SK-N-SH treated with all-trans-retinoic acid at 6 μM for 48 hours (cell line): ENCODE measurements around the gene LRCH3.

Source experiments
- ARNTL ChIP-seq: fragments of 450-650 bp; formaldehyde crosslinking; IDR thresholded peaks from 2 replicates; pipeline ENCODE4 v1.5.0; 2020; ENCODE audit warnings: low read depth, mild to moderate bottlenecking, moderate library complexity, borderline replicate concordance
- ESRRG ChIP-seq: fragments of 250-450 bp; sonication (Bioruptor Pico); IDR thresholded peaks from 2 replicates; pipeline ENCODE4 v1.6.1; 2021; ENCODE audit warnings: mild to moderate bottlenecking
- GLIS3 ChIP-seq: fragments of 250-450 bp; sonication (Bioruptor Pico); IDR thresholded peaks from 2 replicates; pipeline ENCODE4 v1.5.0; 2020; ENCODE audit warnings: mild to moderate bottlenecking, moderate library complexity
- ISL1 ChIP-seq: fragments of 250-450 bp; sonication (Bioruptor Pico); IDR thresholded peaks from 2 replicates; pipeline ENCODE4 v2.1.2; 2022; ENCODE audit warnings: mild to moderate bottlenecking, moderate library complexity
- OSR1 ChIP-seq: fragments of 250-450 bp; sonication (Bioruptor Pico); IDR thresholded peaks from 2 replicates; pipeline ENCODE4 v1.8.0; 2022; ENCODE audit warnings: moderate library complexity, mild to moderate bottlenecking, inconsistent platforms
- PPARA ChIP-seq: fragments of 250-450 bp; sonication (Bioruptor Pico); IDR thresholded peaks from 2 replicates; pipeline ENCODE4 v1.5.0; 2020; ENCODE audit warnings: mild to moderate bottlenecking, borderline replicate concordance
- RARB ChIP-seq: fragments of 250-450 bp; sonication (Bioruptor Pico); IDR thresholded peaks from 2 replicates; pipeline ENCODE4 v1.8.0; 2021; ENCODE audit warnings: mild to moderate bottlenecking, moderate library complexity
- TOX ChIP-seq: fragments of 250-450 bp; sonication (Bioruptor Pico); IDR thresholded peaks from 2 replicates; pipeline ENCODE4 v1.8.0; 2021; ENCODE audit warnings: mild to moderate bottlenecking, moderate library complexity, borderline replicate concordance
- ZFP3 ChIP-seq: fragments of 250-450 bp; sonication (Bioruptor Pico); IDR thresholded peaks from 2 replicates; pipeline ENCODE4 v1.5.0; 2020; ENCODE audit warnings: mild to moderate bottlenecking, moderate library complexity
- ZFP30 ChIP-seq: fragments of 450-650 bp; formaldehyde crosslinking; IDR thresholded peaks from 2 replicates; pipeline ENCODE4 v1.5.0; 2022; ENCODE audit warnings: mild to moderate bottlenecking, moderate library complexity
- TF ChIP-seq, protein P1 (sequence below): fragments of 250-450 bp; sonication (Bioruptor Pico); IDR thresholded peaks from 2 replicates; pipeline ENCODE4 v1.5.1; 2021; ENCODE audit warnings: mild to moderate bottlenecking, moderate library complexity
- TF ChIP-seq, protein P2 (sequence below): fragments of 250-450 bp; sonication (Bioruptor Pico); IDR thresholded peaks from 2 replicates; pipeline ENCODE4 v1.8.0; 2020; ENCODE audit warnings: mild to moderate bottlenecking, moderate library complexity, borderline replicate concordance
- TF ChIP-seq, protein P3 (sequence below): fragments of 250-450 bp; sonication (Bioruptor Pico); IDR thresholded peaks from 2 replicates; pipeline ENCODE4 v1.5.1; 2020; ENCODE audit warnings: low read depth, mild to moderate bottlenecking, moderate library complexity

DNA sequence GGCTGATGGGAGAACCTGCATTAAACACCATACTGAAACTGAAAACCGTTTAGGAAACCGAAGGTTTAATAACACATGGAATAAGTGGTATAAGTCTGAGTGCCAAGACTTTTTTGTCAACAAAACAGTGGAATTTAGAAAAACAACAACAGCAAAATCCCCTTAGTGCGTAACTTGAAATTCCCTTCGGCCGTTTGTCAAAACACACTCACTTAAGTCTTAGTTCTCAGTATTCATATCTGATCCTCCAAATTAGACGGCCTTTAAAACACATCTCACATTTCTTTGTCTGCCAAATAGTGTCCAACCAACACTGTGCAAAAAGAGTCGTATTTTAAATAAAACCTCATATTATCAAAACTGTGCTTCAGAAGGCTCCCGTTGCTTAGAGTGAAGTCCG, 64.5 kb downstream of the LRCH3 start:
- TF ChIP-seq RARB (CRISPR knock-in tag) (no peak), ISL1 (CRISPR knock-in tag) (no peak), ZFP30 (CRISPR knock-in tag) (no peak), ZFP3 (CRISPR knock-in tag) (no peak), PPARA (no peak), ARNTL (CRISPR knock-in tag) (no peak), TOX (CRISPR knock-in tag) (no peak), GLIS3 (CRISPR knock-in tag) (no peak), OSR1 (CRISPR knock-in tag) (no peak), ESRRG (CRISPR knock-in tag) (no peak)
- TF ChIP-seq, protein P1, sequence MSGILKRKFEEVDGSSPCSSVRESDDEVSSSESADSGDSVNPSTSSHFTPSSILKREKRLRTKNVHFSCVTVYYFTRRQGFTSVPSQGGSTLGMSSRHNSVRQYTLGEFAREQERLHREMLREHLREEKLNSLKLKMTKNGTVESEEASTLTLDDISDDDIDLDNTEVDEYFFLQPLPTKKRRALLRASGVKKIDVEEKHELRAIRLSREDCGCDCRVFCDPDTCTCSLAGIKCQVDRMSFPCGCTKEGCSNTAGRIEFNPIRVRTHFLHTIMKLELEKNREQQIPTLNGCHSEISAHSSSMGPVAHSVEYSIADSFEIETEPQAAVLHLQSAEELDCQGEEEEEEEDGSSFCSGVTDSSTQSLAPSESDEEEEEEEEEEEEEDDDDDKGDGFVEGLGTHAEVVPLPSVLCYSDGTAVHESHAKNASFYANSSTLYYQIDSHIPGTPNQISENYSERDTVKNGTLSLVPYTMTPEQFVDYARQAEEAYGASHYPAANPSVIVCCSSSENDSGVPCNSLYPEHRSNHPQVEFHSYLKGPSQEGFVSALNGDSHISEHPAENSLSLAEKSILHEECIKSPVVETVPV (CRISPR knock-in tag) = no peak
- TF ChIP-seq, protein P2, sequence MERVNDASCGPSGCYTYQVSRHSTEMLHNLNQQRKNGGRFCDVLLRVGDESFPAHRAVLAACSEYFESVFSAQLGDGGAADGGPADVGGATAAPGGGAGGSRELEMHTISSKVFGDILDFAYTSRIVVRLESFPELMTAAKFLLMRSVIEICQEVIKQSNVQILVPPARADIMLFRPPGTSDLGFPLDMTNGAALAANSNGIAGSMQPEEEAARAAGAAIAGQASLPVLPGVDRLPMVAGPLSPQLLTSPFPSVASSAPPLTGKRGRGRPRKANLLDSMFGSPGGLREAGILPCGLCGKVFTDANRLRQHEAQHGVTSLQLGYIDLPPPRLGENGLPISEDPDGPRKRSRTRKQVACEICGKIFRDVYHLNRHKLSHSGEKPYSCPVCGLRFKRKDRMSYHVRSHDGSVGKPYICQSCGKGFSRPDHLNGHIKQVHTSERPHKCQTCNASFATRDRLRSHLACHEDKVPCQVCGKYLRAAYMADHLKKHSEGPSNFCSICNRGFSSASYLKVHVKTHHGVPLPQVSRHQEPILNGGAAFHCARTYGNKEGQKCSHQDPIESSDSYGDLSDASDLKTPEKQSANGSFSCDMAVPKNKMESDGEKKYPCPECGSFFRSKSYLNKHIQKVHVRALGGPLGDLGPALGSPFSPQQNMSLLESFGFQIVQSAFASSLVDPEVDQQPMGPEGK = no peak
- TF ChIP-seq, protein P3, sequence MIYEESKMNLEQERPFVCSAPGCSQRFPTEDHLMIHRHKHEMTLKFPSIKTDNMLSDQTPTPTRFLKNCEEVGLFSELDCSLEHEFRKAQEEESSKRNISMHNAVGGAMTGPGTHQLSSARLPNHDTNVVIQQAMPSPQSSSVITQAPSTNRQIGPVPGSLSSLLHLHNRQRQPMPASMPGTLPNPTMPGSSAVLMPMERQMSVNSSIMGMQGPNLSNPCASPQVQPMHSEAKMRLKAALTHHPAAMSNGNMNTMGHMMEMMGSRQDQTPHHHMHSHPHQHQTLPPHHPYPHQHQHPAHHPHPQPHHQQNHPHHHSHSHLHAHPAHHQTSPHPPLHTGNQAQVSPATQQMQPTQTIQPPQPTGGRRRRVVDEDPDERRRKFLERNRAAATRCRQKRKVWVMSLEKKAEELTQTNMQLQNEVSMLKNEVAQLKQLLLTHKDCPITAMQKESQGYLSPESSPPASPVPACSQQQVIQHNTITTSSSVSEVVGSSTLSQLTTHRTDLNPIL = no peak
